Measurements from ENCODE around the gene MARCHF9. TPM values are rescaled to one million over a fixed set of nuclear protein-coding genes. Genes with fewer than 3 reads are reported as not detected.
A peak's percentile ranks its signal among the peaks of the same experiment; 100 is the strongest.

The MARCHF9 gene
- total RNA-seq, 4 donors from 2014 or later, result 2.4 to 8.7 (median 5.1) TPM

DNA sequence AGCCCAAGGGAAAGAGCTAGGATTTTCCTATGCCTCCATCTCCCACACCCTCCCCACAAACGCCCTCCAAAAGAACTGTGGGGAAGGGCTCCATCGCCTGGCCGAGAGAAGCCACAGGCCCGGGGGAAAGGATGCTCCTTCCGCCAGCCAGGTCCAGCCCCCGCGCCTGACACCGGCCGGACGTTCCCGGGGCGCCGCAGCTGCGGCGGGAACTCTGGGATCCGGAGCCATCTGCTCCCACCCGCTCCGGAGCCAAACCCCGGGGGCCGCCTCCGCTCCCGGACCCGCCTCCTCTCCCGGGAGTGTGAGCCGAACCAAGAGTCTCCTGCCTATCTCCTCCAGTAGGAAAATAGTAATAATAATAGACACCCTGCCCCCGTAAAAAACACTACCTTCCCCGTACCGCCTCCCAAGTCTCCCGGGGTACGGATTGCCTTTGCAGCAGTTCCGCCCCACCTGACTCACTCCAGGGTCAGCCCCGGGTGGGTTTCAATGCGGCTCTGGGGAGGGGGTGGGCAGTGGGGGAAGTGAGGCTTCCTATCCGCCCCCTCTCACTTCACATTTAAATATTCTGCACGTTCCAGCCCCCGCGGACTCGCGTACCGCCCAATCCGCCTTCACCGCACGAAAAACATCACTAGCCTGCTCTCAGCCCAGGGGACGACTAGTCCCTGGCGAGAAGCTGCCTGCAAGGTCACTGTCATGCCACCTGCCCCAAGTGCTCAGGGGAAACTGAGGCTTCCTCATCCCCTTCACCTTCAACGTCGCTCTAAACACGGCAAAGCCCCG is 18.8 kb upstream of the MARCHF9 start:
- peak; percentile 45 for ATAC-seq (ENCODE audit: low FRiP score)
- TF ChIP-seq, protein P1, sequence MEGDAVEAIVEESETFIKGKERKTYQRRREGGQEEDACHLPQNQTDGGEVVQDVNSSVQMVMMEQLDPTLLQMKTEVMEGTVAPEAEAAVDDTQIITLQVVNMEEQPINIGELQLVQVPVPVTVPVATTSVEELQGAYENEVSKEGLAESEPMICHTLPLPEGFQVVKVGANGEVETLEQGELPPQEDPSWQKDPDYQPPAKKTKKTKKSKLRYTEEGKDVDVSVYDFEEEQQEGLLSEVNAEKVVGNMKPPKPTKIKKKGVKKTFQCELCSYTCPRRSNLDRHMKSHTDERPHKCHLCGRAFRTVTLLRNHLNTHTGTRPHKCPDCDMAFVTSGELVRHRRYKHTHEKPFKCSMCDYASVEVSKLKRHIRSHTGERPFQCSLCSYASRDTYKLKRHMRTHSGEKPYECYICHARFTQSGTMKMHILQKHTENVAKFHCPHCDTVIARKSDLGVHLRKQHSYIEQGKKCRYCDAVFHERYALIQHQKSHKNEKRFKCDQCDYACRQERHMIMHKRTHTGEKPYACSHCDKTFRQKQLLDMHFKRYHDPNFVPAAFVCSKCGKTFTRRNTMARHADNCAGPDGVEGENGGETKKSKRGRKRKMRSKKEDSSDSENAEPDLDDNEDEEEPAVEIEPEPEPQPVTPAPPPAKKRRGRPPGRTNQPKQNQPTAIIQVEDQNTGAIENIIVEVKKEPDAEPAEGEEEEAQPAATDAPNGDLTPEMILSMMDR (IDR thresholded peaks at IDR 0.05), result no peak
- no peak for DNase-seq (ENCODE audit: low spot score)

DNA sequence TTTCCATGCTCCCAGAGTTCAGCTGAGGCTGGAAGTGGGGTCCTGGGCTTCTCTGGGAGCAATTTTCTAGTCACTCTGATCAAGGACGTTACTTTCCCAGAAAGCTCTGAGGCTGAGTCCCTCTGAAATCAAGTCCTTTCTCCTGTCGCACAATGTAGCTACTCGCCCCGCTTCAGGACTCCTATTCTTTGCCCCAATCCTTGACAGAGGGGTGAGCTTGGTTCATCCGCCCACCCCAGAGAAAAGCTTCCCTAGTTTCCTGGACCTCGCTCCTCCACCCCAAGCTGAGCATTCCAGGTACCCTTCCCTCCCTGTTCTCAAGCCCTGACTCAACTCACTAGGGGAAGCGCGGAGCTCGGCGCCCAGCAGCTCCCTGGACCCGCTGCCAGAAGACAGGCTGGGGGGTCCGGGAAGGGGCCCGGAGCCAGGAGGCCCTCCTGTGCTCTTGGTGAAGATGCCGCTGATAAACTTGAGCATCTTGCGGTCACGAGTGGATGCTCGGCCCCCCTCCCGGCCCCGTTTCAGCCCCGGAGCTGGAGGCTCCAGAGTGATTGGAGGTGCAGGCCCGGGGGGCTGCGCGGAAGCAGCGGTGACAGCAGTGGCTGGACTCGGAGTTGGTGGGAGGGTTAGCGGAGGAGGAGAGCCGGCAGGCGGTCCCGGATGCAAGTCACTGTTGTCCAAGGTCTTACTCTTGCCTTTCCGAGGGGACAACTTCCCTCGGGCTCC is 18.0 kb upstream of the MARCHF9 start:
- TF ChIP-seq, protein P1 (IDR thresholded peaks at IDR 0.05), result no peak
- DNase-seq (ENCODE audit: low spot score), result no peak
- ATAC-seq (ENCODE audit: low FRiP score), result no peak

DNA sequence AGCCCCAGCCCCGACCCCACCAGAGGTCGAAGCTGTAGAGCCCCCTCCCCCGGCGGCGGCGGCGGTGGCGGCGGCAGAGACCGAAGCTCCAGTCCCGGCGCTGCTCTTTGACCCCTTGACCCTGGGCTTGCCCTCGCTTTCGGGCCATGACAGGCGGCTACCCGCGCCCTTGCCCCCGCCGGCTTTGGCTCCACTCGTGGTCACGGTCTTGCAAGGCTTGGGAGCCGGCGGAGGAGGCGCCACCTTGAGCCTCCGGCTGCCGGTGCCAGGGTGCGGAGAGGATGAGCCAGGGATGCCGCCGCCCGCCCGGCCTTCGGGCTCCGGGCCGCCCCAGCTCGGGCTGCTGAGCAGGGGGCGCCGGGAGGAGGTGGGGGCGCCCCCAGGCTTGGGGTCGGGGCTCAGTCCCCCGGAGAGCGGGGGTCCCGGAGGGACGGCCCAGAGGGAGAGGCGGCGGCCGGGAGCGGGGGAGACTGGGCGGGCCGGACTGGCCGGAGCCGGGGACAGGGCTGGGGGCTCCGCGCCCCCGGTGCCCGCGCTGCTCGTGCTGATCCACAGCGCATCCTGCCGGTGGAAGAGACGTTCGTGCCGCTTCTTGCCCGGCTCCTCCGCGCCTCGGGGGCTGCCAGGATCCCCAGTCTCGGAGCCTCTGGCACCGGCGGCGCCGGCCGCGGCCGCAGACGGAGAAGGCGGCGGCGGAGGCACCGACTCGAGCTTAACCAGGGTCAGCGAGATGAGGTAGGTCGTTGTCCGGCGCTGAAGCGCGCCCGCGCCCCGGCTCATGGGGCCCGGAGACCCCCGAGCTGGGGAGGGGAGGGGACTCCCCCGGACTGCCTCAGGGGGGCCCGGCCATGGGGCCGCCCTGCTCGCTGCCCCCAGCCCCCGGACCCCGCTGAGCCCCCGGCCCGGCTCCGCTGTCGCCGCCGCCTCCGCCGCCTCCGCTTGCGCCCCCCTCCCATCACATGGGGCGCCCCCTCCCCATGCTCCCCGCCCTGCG is 17.1 kb upstream of the MARCHF9 start:
- TF ChIP-seq, protein P1 (IDR thresholded peaks at IDR 0.05), result no peak
- no peak for DNase-seq (ENCODE audit: low spot score)
- no peak for ATAC-seq (ENCODE audit: low FRiP score)

DNA sequence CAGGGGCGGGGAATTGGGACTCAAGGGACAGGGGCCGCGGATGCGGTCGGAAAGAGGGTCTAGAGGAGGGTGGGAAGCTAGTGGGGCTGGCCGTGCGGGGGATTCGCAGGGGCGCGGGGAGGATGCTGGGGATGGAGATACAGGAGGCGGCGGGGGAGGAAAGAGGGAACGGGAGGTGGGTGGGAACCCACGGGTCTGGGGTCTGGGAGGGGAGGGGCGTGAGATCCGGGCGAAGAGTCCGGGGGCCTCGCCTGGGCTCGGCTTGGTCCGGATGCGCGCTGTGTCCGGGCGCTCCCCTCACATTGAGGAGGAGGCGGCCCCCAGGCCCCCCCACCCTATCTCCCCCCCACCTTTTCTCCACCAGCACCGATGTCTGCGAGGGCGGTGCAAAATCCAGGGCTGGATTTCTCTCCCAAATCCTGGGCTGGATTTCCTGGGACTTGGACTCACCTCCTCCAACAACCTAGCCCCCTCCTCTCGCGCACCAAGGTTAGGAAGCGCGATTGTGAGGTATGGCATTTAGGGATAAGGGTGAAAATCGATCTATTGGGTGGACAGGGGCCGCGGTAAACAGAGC is 16.2 kb upstream of the MARCHF9 start, which contains the start of gene AGAP2:
Gene AGAP2 (minus strand): TSS at position 82 of the 577 bp plus-strand sequence. CDS start 496 bp downstream, outside the sequence.
- TF ChIP-seq, protein P1 (IDR thresholded peaks at IDR 0.05), result no peak
- DNase-seq (ENCODE audit: low spot score) (no peak), ATAC-seq (ENCODE audit: low FRiP score) (no peak)

DNA sequence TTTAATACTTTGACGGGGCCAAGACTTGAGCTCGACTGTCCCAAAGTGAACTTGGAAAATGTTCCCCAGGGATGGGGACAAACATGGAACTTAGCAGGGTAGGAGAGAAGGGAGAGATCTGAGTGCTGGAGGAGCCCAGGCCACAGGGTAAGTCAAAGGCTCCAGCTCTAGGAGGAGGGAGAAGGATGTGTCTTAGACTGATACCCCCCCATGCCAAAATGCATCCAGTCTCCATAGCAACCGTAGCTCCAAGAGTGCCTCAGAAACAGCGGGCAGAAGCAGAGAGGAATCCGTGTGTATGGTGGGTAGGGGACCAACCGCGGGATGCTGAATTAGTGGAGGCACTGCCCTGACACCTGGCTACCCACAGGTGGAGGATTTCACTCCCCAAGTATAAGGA is 15.5 kb upstream of the MARCHF9 start:
- TF ChIP-seq, protein P1 (IDR thresholded peaks at IDR 0.05), result no peak
- ATAC-seq (ENCODE audit: low FRiP score) (no peak), DNase-seq (ENCODE audit: low spot score) (no peak)

DNA sequence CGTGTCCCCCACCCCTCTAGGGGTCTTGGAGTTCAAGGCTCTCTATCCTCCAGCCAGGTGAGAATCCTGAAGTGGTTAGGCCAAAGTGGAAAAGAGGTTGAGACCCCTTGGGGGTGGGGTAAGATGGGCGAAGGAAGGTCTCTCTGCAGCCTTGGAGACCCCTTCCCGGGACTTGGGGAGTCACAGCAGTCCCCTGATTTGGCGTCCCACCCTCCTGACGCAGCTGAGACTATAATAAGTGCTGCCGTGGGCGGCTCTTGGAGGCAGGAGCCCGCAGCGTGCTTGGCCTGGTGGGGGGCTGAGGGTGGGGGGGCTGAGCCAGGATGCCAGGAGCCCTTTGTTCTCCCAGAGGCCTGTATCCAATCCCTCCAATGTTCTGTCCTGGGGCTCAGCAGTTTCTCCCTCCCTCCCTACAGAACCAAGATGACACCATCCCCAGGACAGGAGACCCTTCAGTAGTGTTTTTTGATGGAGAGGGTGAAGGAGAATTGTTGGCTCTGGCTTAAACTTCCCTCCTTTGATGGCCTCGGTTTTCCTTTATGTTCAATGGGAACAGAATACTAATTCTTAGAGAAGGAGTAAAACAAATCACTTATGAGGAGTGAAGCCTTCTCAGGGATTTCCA is 14.9 kb upstream of the MARCHF9 start:
- DNase-seq (ENCODE audit: low spot score), result no peak
- no peak for ATAC-seq (ENCODE audit: low FRiP score)
- TF ChIP-seq, protein P1 (IDR thresholded peaks at IDR 0.05), result no peak
